Activated B cell treated with CpG ODN at 0.5 μM for 24 hours (primary cell): ENCODE results near the gene SEC61G. TPM values are rescaled to one million over a fixed set of nuclear protein-coding genes. Genes with fewer than 3 reads are reported as not detected.

Experiments
- ATAC-seq: fragments of 200-7000 bp; cut with Tn5 transposase; one replicate; pipeline ENCODE4 v1.10.0; 2021; ENCODE audit warnings: low read depth, mild to moderate bottlenecking, moderate library complexity
- CTCF ChIA-PET: fragments of 350-600 bp; sonication (Branson Sonifier 250); formaldehyde crosslinking; loops from one replicate; lab custom pipeline; 2021; ENCODE audit warnings: antibody characterized with exemption; lab: Charles Lee
- POLR2A ChIA-PET: fragments of 350-600 bp; sonication (Branson Sonifier 250); formaldehyde crosslinking; loops from one replicate; lab custom pipeline; 2021; ENCODE audit warnings: antibody characterized with exemption; lab: Charles Lee
- DNase-seq: peaks from one replicate; pipeline ENCODE4 v3.0.0; 2022
- H3K27ac Mint-ChIP-seq: one replicate; pipeline ENCODE4 v1.8.0; 2020; ENCODE audit warnings: mixed read lengths
- H3K27me3 Mint-ChIP-seq: one replicate; pipeline ENCODE4 v1.8.0; 2021; ENCODE audit warnings: mixed read lengths
- H3K36me3 Mint-ChIP-seq: one replicate; pipeline ENCODE4 v1.8.0; 2021; ENCODE audit warnings: low read depth, mixed read lengths
- H3K4me1 Mint-ChIP-seq: one replicate; pipeline ENCODE4 v1.8.0; 2021; ENCODE audit warnings: mixed read lengths
- H3K4me3 Mint-ChIP-seq: one replicate; pipeline ENCODE4 v1.8.0; 2020; ENCODE audit warnings: mild to moderate bottlenecking, mixed read lengths
- H3K9me3 Mint-ChIP-seq: one replicate; pipeline ENCODE4 v1.8.0; 2020; ENCODE audit warnings: mixed read lengths
- intact Hi-C: fragments of 100-400 bp; cut with micrococcal nuclease; formaldehyde crosslinking; loops from one replicate; pipeline ENCODE4 v1.15.1; 2024
- total RNA-seq: library from RNA; stranded (reverse); gene quantifications from 2 replicates; pipeline ENCODE4 v1.2.3, GENCODE V29; 2022
- TF ChIP-seq, protein P1 (sequence below): fragments of 200-600 bp; IDR thresholded peaks from one replicate; pipeline ENCODE4 v1.8.0; 2022; ENCODE audit warnings: antibody characterized with exemption, mild to moderate bottlenecking

The SEC61G gene
- total RNA-seq, 1 donor from 2014 or later = 57.3 TPM

DNA sequence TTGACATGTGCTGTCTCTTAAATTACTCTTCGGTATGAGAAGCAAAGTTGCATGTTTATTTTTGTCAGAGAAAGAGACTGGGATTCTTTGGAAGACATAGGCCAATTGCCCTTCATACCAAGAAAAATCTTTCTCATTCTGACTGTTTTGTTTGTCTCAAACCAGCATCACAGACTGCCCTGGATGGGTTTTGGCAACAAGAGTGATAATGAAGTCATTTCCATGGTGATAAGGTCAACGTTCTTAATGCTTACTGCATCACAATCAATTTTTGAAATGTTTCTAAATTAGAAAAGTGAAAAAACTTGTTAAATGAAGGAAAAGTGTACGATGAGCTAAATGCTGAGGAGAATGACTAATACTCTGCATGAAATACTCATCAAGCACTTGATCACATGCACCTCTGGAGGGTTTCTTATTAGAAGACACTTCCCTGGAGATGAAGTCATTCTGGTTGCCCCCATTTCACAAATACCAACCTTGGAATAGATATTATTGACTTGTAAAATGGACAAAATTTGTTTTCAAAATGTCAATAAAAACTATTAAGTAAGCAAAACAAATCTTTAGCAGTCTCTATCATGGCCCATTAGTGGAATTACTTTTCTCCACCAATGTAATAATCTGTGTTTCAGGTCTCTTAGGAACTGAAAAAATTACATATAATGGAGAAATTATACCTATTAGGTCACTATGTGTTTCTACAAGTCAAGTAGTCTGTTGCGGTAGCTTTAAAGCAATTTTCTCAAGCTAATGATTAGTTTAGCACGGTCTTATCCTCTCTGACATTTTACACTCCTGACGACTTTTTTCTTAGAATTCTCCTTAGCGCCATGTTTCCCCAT lies 19.9 kb upstream of the SEC61G start:
- H3K9me3 Mint-ChIP-seq = peaks cover 15% of the 10 kb centered on the region
- no peak for DNase-seq
- H3K4me3 Mint-ChIP-seq = no peak overlapping the region
- H3K27ac Mint-ChIP-seq = no peak overlapping the region
- ChIA-PET POLR2A (no interaction called here), CTCF (no interaction called here)
- TF ChIP-seq, protein P1, sequence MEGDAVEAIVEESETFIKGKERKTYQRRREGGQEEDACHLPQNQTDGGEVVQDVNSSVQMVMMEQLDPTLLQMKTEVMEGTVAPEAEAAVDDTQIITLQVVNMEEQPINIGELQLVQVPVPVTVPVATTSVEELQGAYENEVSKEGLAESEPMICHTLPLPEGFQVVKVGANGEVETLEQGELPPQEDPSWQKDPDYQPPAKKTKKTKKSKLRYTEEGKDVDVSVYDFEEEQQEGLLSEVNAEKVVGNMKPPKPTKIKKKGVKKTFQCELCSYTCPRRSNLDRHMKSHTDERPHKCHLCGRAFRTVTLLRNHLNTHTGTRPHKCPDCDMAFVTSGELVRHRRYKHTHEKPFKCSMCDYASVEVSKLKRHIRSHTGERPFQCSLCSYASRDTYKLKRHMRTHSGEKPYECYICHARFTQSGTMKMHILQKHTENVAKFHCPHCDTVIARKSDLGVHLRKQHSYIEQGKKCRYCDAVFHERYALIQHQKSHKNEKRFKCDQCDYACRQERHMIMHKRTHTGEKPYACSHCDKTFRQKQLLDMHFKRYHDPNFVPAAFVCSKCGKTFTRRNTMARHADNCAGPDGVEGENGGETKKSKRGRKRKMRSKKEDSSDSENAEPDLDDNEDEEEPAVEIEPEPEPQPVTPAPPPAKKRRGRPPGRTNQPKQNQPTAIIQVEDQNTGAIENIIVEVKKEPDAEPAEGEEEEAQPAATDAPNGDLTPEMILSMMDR = no peak
- ATAC-seq = no peak
- peaks cover 3% of the 10 kb centered on the region for H3K4me1 Mint-ChIP-seq
- intact Hi-C loops = no loop called here
- no peaks in the 10 kb centered on the region for H3K36me3 Mint-ChIP-seq
- H3K27me3 Mint-ChIP-seq = peaks cover 3% of the 10 kb centered on the region

DNA sequence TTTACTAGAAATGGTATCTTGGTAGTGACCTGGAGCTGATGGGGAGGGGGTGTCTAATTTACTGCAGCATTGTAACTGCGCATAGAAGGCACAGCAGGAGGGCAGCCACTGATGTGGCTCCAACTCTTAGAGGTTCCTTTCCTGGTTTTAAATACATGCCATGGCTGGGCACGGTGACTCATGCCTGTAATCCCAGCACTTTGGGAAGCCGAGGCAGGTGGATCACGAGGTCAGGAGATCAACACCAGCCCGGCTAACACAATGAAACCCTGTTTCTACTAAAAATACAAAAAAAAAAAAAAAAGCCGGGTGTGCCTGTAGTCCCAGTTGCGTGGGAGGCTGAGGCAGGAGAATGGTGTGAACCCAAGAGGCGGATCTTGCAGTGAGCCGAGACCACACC lies 19.2 kb upstream of the SEC61G start:
- Mint-ChIP-seq H3K27me3 (peaks cover 3% of the 10 kb centered on the region), H3K36me3 (no peaks in the 10 kb centered on the region), H3K4me1 (peaks cover 6% of the 10 kb centered on the region), H3K4me3 (no peak overlapping the region), H3K27ac (no peak overlapping the region), H3K9me3 (peaks cover 15% of the 10 kb centered on the region)
- ATAC-seq (no peak), DNase-seq (no peak)
- ChIA-PET POLR2A (no interaction called here), CTCF (interaction anchor here (2.6 kb wide), 1 partner anchor 477 kb away, joined by 9 read pairs; no protein-coding TSS in a partner anchor)
- TF ChIP-seq, protein P1 = no peak
- intact Hi-C loops = no loop called here

DNA sequence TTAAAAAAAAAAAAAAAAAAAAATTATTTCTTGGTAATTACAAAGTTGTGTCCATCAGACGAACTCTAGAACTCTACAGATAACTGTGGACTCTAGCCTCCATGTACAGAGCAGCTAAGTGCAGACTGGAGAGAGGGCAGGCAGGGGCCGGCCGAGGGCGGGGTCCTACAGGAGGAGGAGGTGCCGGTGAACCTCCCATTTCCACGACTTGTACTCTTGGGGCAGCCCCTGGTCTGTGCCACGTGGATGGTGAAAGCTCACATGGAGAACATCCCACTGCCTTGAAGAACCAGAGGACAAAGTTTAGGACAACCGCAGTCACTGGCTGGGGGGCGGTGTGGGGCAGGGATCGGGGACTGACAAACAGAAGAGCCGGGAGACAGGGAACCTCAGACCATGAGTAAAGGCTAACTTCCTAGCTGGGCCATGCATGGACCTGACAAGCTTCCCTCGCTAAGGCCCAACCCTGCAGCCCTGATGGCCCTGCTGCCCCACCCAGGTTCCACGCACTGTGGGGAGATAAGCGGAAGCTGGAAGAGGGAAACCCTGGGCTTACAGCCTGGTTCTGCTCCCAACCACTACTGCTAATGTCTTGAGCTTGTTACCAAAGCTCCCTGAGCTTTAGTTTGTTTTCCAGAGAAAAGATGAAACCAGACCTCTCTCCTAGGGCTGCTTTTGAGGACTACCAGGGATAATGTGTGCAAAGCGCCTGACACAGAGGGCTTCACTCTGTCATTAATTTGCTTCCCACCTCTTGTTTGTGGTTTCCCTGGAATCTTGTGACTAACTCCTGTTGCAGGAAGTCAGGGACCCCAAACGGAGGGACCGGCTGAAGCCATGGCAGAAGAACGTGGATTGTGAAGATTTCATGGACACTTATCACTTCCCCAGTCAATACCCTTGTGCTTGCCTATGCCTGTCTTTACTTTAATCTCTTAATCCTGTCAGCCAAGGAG lies 16.1 kb upstream of the SEC61G start:
- H3K27me3 Mint-ChIP-seq = peaks cover 8% of the 10 kb centered on the region

DNA sequence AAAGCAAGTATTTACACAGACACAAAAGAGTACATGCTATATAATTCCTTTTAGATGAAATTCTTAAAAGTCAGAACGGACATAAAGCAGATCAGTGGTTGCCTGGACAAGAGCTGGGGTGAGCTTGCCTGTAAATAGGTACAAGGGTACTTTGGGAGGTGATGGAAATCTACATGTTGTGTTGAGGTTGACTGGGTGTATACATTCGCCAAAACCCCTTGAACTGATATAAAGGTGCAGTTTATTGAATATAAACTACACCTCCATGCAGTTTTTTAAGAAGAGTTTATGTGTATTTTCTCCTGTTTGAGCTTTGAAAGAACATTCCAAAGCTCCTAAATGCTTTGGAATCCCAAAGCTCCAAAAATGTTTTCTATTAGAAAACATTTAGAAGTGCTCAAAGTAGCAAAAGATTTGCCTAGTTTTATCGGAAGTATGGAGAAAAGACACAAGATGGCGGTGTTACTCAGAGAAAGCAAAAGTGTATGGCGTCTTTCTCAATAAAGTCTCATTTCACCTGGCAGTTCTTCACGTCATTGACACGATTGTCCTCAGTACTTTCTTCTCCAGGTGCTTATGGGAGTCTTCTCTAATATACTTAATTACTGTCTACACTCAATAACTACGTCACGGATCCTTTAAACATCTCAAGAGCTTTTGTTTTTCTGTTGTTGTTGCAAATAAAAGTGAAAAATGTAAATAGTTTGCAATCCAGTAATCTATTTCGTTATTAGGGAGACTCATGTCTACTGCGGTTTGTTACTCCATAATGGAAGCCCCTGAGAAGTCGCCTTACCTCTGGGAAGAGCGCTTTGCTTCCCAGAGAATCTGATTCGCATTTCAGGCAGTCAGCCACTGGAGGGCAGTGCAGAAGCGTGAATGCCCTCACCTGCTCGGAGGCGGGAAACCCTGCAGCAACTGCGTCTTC lies 14.7 kb upstream of the SEC61G start:
- Mint-ChIP-seq H3K9me3 (peaks cover 15% of the 10 kb centered on the region), H3K27me3 (peaks cover 18% of the 10 kb centered on the region), H3K4me3 (peak overlapping the region; percentile 76), H3K4me1 (peaks cover 6% of the 10 kb centered on the region), H3K36me3 (no peaks in the 10 kb centered on the region), H3K27ac (no peak overlapping the region)
- ATAC-seq (peak; percentile 85), DNase-seq (peak; percentile 34)
- TF ChIP-seq, protein P1 = peak; percentile 95
- POLR2A ChIA-PET = interaction anchor here (2.5 kb wide), 1 partner anchor 14 kb away, joined by 11 read pairs; the partner anchor contains the start of gene SEC61G
- CTCF ChIA-PET = interaction anchor here (1.3 to 7.8 kb wide), 6 partner anchors 15 to 642 kb away, joined by 4 to 129 read pairs (median 8); partner anchors contain the start of gene SEC61G
- intact Hi-C loops = loop anchor here (1.0 kb wide), 2 partner anchors 482 to 642 kb away; no protein-coding TSS in a partner anchor

More for the DNA sequence above, 16.1 kb upstream of the SEC61G start:
- H3K9me3 Mint-ChIP-seq = peaks cover 15% of the 10 kb centered on the region
- CTCF ChIA-PET = interaction anchor here (0.6 to 7.8 kb wide), 8 partner anchors 11 to 640 kb away, joined by 3 to 129 read pairs (median 4); partner anchors contain the start of gene SEC61G
- DNase-seq = no peak
- peaks cover 6% of the 10 kb centered on the region for H3K4me1 Mint-ChIP-seq
- H3K36me3 Mint-ChIP-seq = no peaks in the 10 kb centered on the region
- POLR2A ChIA-PET = interaction anchor here (2.5 kb wide), 1 partner anchor 16 kb away, joined by 11 read pairs; the partner anchor contains the start of gene SEC61G
- no peak overlapping the region for H3K27ac Mint-ChIP-seq
- TF ChIP-seq, protein P1 = no peak
- H3K4me3 Mint-ChIP-seq = no peak overlapping the region
- no peak for ATAC-seq
- intact Hi-C loops = loop anchor here (1.0 kb wide), 2 partner anchors 480 to 640 kb away; no protein-coding TSS in a partner anchor
